ENCODE measurements around the gene HLA-DRA. TPM values are rescaled to one million over a fixed set of nuclear protein-coding genes. Genes with fewer than 3 reads are reported as not detected.

HLA-DRA gene
- total RNA-seq, 2 experiments from 2014 or later = 552 to 1,231 TPM

DNA sequence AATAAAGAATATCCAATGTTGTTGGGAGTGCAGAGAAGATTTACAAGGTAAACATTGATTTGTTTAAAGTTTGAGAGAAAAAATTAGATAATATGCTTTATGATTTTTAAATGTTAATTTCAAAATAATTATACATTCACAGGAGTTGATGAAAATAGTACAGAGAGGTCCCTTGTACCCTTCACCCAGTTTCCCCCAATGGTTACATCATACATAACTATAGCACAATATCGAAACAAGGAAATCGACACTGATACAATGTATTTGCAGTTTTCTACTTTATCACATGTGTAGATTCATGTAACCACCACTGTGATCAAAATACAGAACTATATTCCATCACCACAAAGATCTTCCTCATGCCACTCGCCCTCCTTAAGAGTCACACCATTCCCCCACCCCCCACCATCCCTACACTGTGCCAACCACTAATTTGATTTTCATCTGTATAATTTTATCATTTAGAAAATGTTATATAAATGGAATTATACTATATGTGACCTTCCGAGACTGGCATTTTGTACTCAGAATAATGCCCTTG, 11.7 kb upstream of the HLA-DRA start:
- H3K9me2 ChIP-seq (ENCODE audit: insufficient read depth, low read length) = no peaks in the 10 kb centered on the region
- no TSS peak for BruUV-seq (replicated peaks)
- H3K4me2 ChIP-seq (ENCODE audit: low read length) = no peak overlapping the region
- no peak for DNase-seq (ENCODE audit: low spot score)
- no peak overlapping the region for H3K4me3 ChIP-seq (ENCODE audit: low read depth, low read length, poor library complexity, severe bottlenecking)
- H3K9me3 ChIP-seq (ENCODE audit: low read length) = no peaks in the 10 kb centered on the region
- H2AFZ ChIP-seq (ENCODE audit: low read length) = 0 out of 2 replicates have a peak overlapping the region, but pooled peaks have one; percentile 5
- TF ChIP-seq, protein P1, sequence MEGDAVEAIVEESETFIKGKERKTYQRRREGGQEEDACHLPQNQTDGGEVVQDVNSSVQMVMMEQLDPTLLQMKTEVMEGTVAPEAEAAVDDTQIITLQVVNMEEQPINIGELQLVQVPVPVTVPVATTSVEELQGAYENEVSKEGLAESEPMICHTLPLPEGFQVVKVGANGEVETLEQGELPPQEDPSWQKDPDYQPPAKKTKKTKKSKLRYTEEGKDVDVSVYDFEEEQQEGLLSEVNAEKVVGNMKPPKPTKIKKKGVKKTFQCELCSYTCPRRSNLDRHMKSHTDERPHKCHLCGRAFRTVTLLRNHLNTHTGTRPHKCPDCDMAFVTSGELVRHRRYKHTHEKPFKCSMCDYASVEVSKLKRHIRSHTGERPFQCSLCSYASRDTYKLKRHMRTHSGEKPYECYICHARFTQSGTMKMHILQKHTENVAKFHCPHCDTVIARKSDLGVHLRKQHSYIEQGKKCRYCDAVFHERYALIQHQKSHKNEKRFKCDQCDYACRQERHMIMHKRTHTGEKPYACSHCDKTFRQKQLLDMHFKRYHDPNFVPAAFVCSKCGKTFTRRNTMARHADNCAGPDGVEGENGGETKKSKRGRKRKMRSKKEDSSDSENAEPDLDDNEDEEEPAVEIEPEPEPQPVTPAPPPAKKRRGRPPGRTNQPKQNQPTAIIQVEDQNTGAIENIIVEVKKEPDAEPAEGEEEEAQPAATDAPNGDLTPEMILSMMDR (conservative IDR thresholded peaks at IDR 0.05; ENCODE audit: low read length) = no peak
- no peak for TF ChIP-seq EZH2phosphoT487 (IDR thresholded peaks at IDR 0.05; ENCODE audit: borderline replicate concordance, low read depth, low read length)
- no peaks in the 10 kb centered on the region for H4K20me1 ChIP-seq (ENCODE audit: insufficient read depth, low read length)
- H3K27ac ChIP-seq (ENCODE audit: low read depth, low read length, poor library complexity, severe bottlenecking) = no peak overlapping the region
- H3K4me1 ChIP-seq (ENCODE audit: insufficient read depth, low read length, poor library complexity, severe bottlenecking) = peaks cover 7% of the 10 kb centered on the region
- intact Hi-C loops (cut with micrococcal nuclease; ENCODE audit: unreplicated experiment) = no loop called here
- H3K36me3 ChIP-seq (ENCODE audit: insufficient read depth, low read length) = no peaks in the 10 kb centered on the region
- CTCF ChIA-PET (ENCODE audit: unreplicated experiment) = no interaction called here
- POLR2A ChIA-PET = no interaction called here
- H3K79me2 ChIP-seq (ENCODE audit: insufficient read depth, low read depth, low read length) = no peaks in the 10 kb centered on the region

DNA sequence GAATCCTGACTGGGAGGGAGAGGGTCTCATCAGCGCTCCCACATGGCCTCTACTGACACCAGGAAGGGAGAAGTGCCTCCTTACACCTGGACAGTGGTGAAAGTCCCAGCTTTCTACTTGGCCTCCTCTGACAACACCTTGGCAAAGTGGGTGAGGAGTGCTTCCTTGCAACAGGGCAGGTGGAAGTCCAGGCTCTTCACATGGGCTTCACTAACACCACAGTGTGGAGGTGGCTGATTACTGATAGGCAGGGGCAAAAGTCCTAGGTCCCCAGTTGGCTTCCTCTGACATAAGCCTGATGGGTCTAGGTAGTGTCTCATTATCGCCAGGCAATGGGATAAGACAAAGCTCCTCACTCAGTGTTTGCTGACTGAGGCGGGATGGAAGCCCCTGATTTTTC, 9.5 kb upstream of the HLA-DRA start:
- POLR2A ChIA-PET = interaction anchor here (1.6 kb wide), 1 partner anchor 9 kb away, joined by 3 read pairs; no protein-coding TSS in a partner anchor
- H3K4me2 ChIP-seq (ENCODE audit: low read length) = no peak overlapping the region
- no peaks in the 10 kb centered on the region for H3K36me3 ChIP-seq (ENCODE audit: insufficient read depth, low read length)
- intact Hi-C loops (cut with micrococcal nuclease; ENCODE audit: unreplicated experiment) = no loop called here
- no peaks in the 10 kb centered on the region for H3K9me2 ChIP-seq (ENCODE audit: insufficient read depth, low read length)
- TF ChIP-seq EZH2phosphoT487 (IDR thresholded peaks at IDR 0.05; ENCODE audit: borderline replicate concordance, low read depth, low read length) = no peak
- TF ChIP-seq, protein P1 (conservative IDR thresholded peaks at IDR 0.05; ENCODE audit: low read length) = no peak
- H3K4me3 ChIP-seq (ENCODE audit: low read depth, low read length, poor library complexity, severe bottlenecking) = no peak overlapping the region
- H3K9me3 ChIP-seq (ENCODE audit: low read length) = no peaks in the 10 kb centered on the region
- no peaks in the 10 kb centered on the region for H4K20me1 ChIP-seq (ENCODE audit: insufficient read depth, low read length)
- peaks cover 7% of the 10 kb centered on the region for H3K4me1 ChIP-seq (ENCODE audit: insufficient read depth, low read length, poor library complexity, severe bottlenecking)
- no peak overlapping the region for H2AFZ ChIP-seq (ENCODE audit: low read length)
- DNase-seq (ENCODE audit: low spot score) = no peak
- no TSS peak for BruUV-seq (replicated peaks)
- CTCF ChIA-PET (ENCODE audit: unreplicated experiment) = interaction anchor here (1.0 kb wide), 1 partner anchor 9 kb away, joined by 3 read pairs; no protein-coding TSS in a partner anchor
- H3K79me2 ChIP-seq (ENCODE audit: insufficient read depth, low read depth, low read length) = no peaks in the 10 kb centered on the region
- no peak overlapping the region for H3K27ac ChIP-seq (ENCODE audit: low read depth, low read length, poor library complexity, severe bottlenecking)

DNA sequence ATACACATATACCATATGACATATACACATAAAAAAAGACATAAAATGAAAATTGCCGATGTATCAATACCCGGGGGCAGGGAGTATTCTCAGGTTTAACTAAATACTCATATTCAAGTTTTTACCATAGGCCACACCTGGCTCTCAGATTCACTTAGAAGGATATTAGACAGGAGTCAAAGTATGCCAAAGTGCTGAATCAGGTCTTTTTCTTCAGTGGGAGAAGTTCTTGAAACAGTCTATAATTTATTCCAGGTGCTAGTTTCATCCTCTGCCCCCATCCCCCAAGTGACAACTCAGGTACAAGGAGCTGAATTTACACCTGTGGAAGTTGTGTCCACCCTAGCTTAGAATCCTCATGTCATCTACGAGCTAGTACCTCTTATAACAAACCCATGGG, 8.5 kb upstream of the HLA-DRA start:
- intact Hi-C loops (cut with micrococcal nuclease; ENCODE audit: unreplicated experiment) = no loop called here
- no TSS peak for BruUV-seq (replicated peaks)
- POLR2A ChIA-PET = interaction anchor here (0.6 to 1.6 kb wide), 3 partner anchors 8 to 804 kb away, joined by 3 to 4 read pairs (median 4); no protein-coding TSS in a partner anchor

More for the DNA sequence above, 8.5 kb upstream of the HLA-DRA start:
- H4K20me1 ChIP-seq (ENCODE audit: insufficient read depth, low read length) = no peaks in the 10 kb centered on the region
- CTCF ChIA-PET (ENCODE audit: unreplicated experiment) = interaction anchor here (0.7 kb wide), 1 partner anchor 407 kb away, joined by 3 read pairs; the partner anchor contains the start of gene TAP2
- no peak overlapping the region for H3K4me2 ChIP-seq (ENCODE audit: low read length)
- H3K79me2 ChIP-seq (ENCODE audit: insufficient read depth, low read depth, low read length) = no peaks in the 10 kb centered on the region
- TF ChIP-seq, protein P1 (conservative IDR thresholded peaks at IDR 0.05; ENCODE audit: low read length) = no peak
- no peak for TF ChIP-seq EZH2phosphoT487 (IDR thresholded peaks at IDR 0.05; ENCODE audit: borderline replicate concordance, low read depth, low read length)
- peaks cover 15% of the 10 kb centered on the region for H3K4me1 ChIP-seq (ENCODE audit: insufficient read depth, low read length, poor library complexity, severe bottlenecking)
- no peak overlapping the region for H2AFZ ChIP-seq (ENCODE audit: low read length)
- H3K27ac ChIP-seq (ENCODE audit: low read depth, low read length, poor library complexity, severe bottlenecking) = no peak overlapping the region
- no peak overlapping the region for H3K4me3 ChIP-seq (ENCODE audit: low read depth, low read length, poor library complexity, severe bottlenecking)
- H3K36me3 ChIP-seq (ENCODE audit: insufficient read depth, low read length) = no peaks in the 10 kb centered on the region
- H3K9me3 ChIP-seq (ENCODE audit: low read length) = no peaks in the 10 kb centered on the region
- DNase-seq (ENCODE audit: low spot score) = no peak
- no peaks in the 10 kb centered on the region for H3K9me2 ChIP-seq (ENCODE audit: insufficient read depth, low read length)

Data from OCI-LY7 (cell line).